IMR-90 (cell line): ENCODE data around the gene PDE6A.

Experiments used
- CEBPB ChIP-seq: IDR thresholded peaks from 2 replicates; pipeline ENCODE4 v1.6.1; 2012; ENCODE audit warnings: low read depth, low read length, improper control_type of control experiment
- CTCF ChIP-seq: conservative IDR thresholded peaks from 2 replicates; pipeline ENCODE4 v1.5.1; 2012; ENCODE audit warnings: mild to moderate bottlenecking, low read depth, low read length, improper control_type of control experiment
- FOS ChIP-seq: fragments of 150-350 bp; IDR thresholded peaks from 2 replicates; pipeline ENCODE4 v1.6.1; 2016; ENCODE audit warnings: low read depth, low read length
- MAFK ChIP-seq: IDR thresholded peaks from 2 replicates; pipeline ENCODE4 v1.6.1; 2012; ENCODE audit warnings: low read depth, low read length, improper control_type of control experiment
- MAZ ChIP-seq: IDR thresholded peaks from 2 replicates; pipeline ENCODE4 v1.6.1; 2012; ENCODE audit warnings: low read depth, mild to moderate bottlenecking, low read length, improper control_type of control experiment, moderate library complexity, borderline replicate concordance
- MXI1 ChIP-seq: IDR thresholded peaks from 2 replicates; pipeline ENCODE4 v1.6.1; 2012; ENCODE audit warnings: low read depth, mild to moderate bottlenecking, low read length, moderate library complexity, borderline replicate concordance
- POLR2A ChIP-seq: IDR thresholded peaks from 2 replicates; pipeline ENCODE4 v1.6.1; 2012; ENCODE audit warnings: mild to moderate bottlenecking, low read depth, low read length
- RAD21 ChIP-seq: IDR thresholded peaks from 2 replicates; pipeline ENCODE4 v1.6.1; 2012; ENCODE audit warnings: low read length, improper control_type of control experiment
- RCOR1 ChIP-seq: IDR thresholded peaks from 2 replicates; pipeline ENCODE4 v1.6.1; 2012; ENCODE audit warnings: mild to moderate bottlenecking, low read length, improper control_type of control experiment; ENCODE audit not compliant: insufficient replicate concordance
- RFX5 ChIP-seq: IDR thresholded peaks from 2 replicates; pipeline ENCODE4 v1.8.0; 2012; ENCODE audit warnings: low read depth, mild to moderate bottlenecking, low read length, moderate library complexity
- SMC3 ChIP-seq: fragments of 150-350 bp; IDR thresholded peaks from 2 replicates; pipeline ENCODE4 v1.6.1; 2016; ENCODE audit warnings: low read depth, mild to moderate bottlenecking, antibody characterized with exemption, low read length, moderate library complexity
- USF2 ChIP-seq: fragments of 150-350 bp; IDR thresholded peaks from 2 replicates; pipeline ENCODE4 v1.6.1; 2017; ENCODE audit warnings: mild to moderate bottlenecking, antibody characterized with exemption, low read length, low read depth

GRCh38 chr5:149824120-149824519 is 120.5 kb downstream of the PDE6A start:
- TF ChIP-seq CEBPB (no peak), CTCF (no peak), RCOR1 (no peak), RFX5 (no peak), POLR2A (no peak), FOS (no peak), SMC3 (no peak), MAZ (no peak), MAFK (no peak), RAD21 (no peak), MXI1 (no peak), USF2 (no peak)
